CD14-positive monocyte (primary cell): ENCODE results near the gene ITPK1. TPM values are rescaled to one million over a fixed set of nuclear protein-coding genes. Genes with fewer than 3 reads are reported as not detected.

Experiments used
- DNase-seq, 3 donors: peaks; one replicate each; pipeline ENCODE4 v3.0.0-alpha.2; 2011 to 2022
- H2AFZ ChIP-seq: 2 replicates; pipeline ENCODE4 v1.6.0; 2012; ENCODE audit warnings: mild to moderate bottlenecking, low read depth, low read length, inconsistent platforms; ENCODE audit not compliant: insufficient read depth, poor library complexity, severe bottlenecking
- H3K27ac ChIP-seq, 2 donors: 1 replicate in 1 of 2; 2 replicates in 1 of 2; pipeline ENCODE4 v1.5.1; 2012 to 2013; ENCODE audit warnings: low read length in 2 of 2, control low read depth in 1 of 2, inconsistent platforms in 1 of 2, low read depth in 1 of 2, mild to moderate bottlenecking in 1 of 2
- H3K27me3 ChIP-seq, 2 donors: one replicate each; pipeline versions ENCODE4 v1.6.0 to v1.6.1; 2011 to 2013; ENCODE audit warnings: low read length in 2 of 2; ENCODE audit not compliant: control insufficient read depth in 2 of 2, insufficient read depth in 2 of 2
- H3K36me3 ChIP-seq, 2 donors: replicated peaks in 1 of 2; 1 replicate in 1 of 2; 2 replicates in 1 of 2; pipeline versions ENCODE4 v1.5.1 to v1.6.1; 2012 to 2013; ENCODE audit warnings: low read length in 2 of 2, control low read depth in 1 of 2, inconsistent platforms in 1 of 2, mild to moderate bottlenecking in 1 of 2; ENCODE audit not compliant: insufficient read depth in 2 of 2, control insufficient read depth in 1 of 2
- H3K4me1 ChIP-seq, 2 donors: 1 replicate in 1 of 2; 2 replicates in 1 of 2; pipeline versions ENCODE4 v1.5.1 to v1.6.1; 2012 to 2013; ENCODE audit warnings: low read length in 2 of 2, control low read depth in 1 of 2, inconsistent platforms in 1 of 2, mild to moderate bottlenecking in 1 of 2, moderate library complexity in 1 of 2; ENCODE audit not compliant: insufficient read depth in 2 of 2, control insufficient read depth in 1 of 2
- H3K4me2 ChIP-seq: replicated peaks from 2 replicates; pipeline ENCODE3; 2012; ENCODE audit warnings: low read length, moderate library complexity, mild to moderate bottlenecking; ENCODE audit not compliant: poor library complexity, severe bottlenecking; ENCODE audit errors: extremely low read depth
- H3K4me3 ChIP-seq, 3 experiments: fragments of 200-600 bp in 1 of 3; sonication (generic) in 1 of 3; replicated peaks in 1 of 3; 1 replicate in 2 of 3; 2 replicates in 1 of 3; pipeline ENCODE4 v1.5.1; 2011 to 2013; ENCODE audit warnings: low read length in 3 of 3, mild to moderate bottlenecking in 3 of 3, control low read depth in 2 of 3, low read depth in 2 of 3, inconsistent platforms in 1 of 3, moderate library complexity in 1 of 3
- H3K79me2 ChIP-seq: 2 replicates; pipeline ENCODE4 v1.6.0; 2012; ENCODE audit warnings: mild to moderate bottlenecking, control low read depth, inconsistent platforms, low read length, moderate library complexity; ENCODE audit not compliant: insufficient read depth
- H3K9ac ChIP-seq: 2 replicates; pipeline ENCODE4 v1.6.0; 2017; ENCODE audit warnings: low read length, mild to moderate bottlenecking; ENCODE audit not compliant: insufficient read depth, poor library complexity, severe bottlenecking
- H3K9me3 ChIP-seq, 2 donors: replicated peaks in 1 of 2; 1 replicate in 1 of 2; 2 replicates in 1 of 2; pipeline versions ENCODE4 v1.5.1 to v1.6.1; 2012 to 2013; ENCODE audit warnings: low read length in 2 of 2, control low read depth in 1 of 2; ENCODE audit not compliant: control insufficient read depth in 1 of 2, insufficient read depth in 1 of 2
- H4K20me1 ChIP-seq: 2 replicates; pipeline ENCODE4 v1.6.0; 2012; ENCODE audit warnings: mild to moderate bottlenecking, low read length, control low read depth, moderate library complexity; ENCODE audit not compliant: insufficient read depth
- H3K27ac Mint-ChIP-seq, 7 donors: one replicate each; pipeline ENCODE4 v1.8.0; 2020; ENCODE audit warnings: mild to moderate bottlenecking in 7 of 7, mixed read lengths in 7 of 7, moderate library complexity in 6 of 7, inconsistent platforms in 2 of 7
- H3K27me3 Mint-ChIP-seq, 3 donors: one replicate each; pipeline ENCODE4 v1.8.0; 2021 to 2022; ENCODE audit warnings: low read depth in 3 of 3, mild to moderate bottlenecking in 3 of 3, mixed read lengths in 3 of 3, moderate library complexity in 3 of 3, inconsistent platforms in 1 of 3
- H3K36me3 Mint-ChIP-seq, 2 donors: one replicate each; pipeline ENCODE4 v1.8.0; 2020; ENCODE audit warnings: mixed read lengths in 2 of 2, inconsistent platforms in 1 of 2, mild to moderate bottlenecking in 1 of 2
- H3K4me1 Mint-ChIP-seq: one replicate; pipeline ENCODE4 v1.8.0; 2020; ENCODE audit warnings: mild to moderate bottlenecking, mixed read lengths
- H3K4me3 Mint-ChIP-seq, 2 donors: one replicate each; pipeline ENCODE4 v1.8.0; 2020; ENCODE audit warnings: mild to moderate bottlenecking in 2 of 2, mixed read lengths in 2 of 2, moderate library complexity in 1 of 2
- H3K9me3 Mint-ChIP-seq, 7 donors: one replicate each; pipeline ENCODE4 v1.8.0; 2020 to 2022; ENCODE audit warnings: mixed read lengths in 7 of 7, mild to moderate bottlenecking in 6 of 7, moderate library complexity in 6 of 7, inconsistent platforms in 2 of 7
- WGBS: methylation state at CpG from one replicate; pipeline ENCODE4 v1.1.5; 2013; ENCODE audit warnings: missing lambda C conversion rate; ENCODE audit not compliant: insufficient coverage; 5-methylcytosine and 5-hydroxymethylcytosine counted together
- intact Hi-C, 2 donors: fragments of 100-400 bp; cut with micrococcal nuclease; formaldehyde crosslinking; loops; one replicate each; pipeline versions ENCODE4 v1.15.0 to v1.15.1; 2023
- polyA plus RNA-seq, 3 donors: library from polyadenylated mRNA; depleted of rRNA in 1 of 3; unstranded in 2 of 3; stranded (reverse) in 1 of 3; fragments of 300-500 nt in 2 of 3; fragments of >200 nt in 1 of 3; fragmentation: Illumina TruSeq in 2 of 3; gene quantifications; 1 replicate in 2 of 3; 2 replicates in 1 of 3; pipeline ENCODE4 v1.2.3, GENCODE V29; 2012 to 2021
- TF ChIP-seq, protein P1 (sequence below): fragments of 200-600 bp; IDR thresholded peaks from one replicate; pipeline ENCODE4 v1.8.0; 2022; ENCODE audit warnings: antibody characterized with exemption, mild to moderate bottlenecking

Gene ITPK1
- polyA plus RNA-seq, 3 donors = 57.1 to 144 (median 63.0) TPM

DNA sequence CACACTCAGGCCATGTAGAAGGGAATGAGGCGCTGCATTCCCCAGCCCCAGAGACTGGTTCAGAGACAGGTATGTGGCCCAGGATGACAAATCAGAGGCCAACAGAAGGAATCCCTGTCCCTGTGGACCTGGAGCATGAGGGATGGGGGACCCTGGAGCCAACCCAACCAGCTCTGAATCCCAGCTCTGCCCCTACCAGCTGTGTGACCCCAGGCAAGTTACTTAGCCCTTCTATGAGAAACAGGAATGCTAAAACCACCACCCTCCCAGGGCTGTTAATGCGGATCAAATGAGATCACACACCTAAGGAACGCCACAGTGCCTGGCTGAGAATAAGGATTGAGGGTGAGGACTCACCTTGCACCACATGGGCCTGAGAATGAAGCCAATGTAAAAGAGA is 15.6 kb downstream of the ITPK1 start:
- Mint-ChIP-seq H3K27me3 (no peaks in the 10 kb centered on the region), H3K9me3 (no peaks in the 10 kb centered on the region), H3K27ac (peak overlapping the region in 5 of 7 donors; percentile 30 to 76 (median 44)), H3K36me3 (peaks cover 4 to 23% of the 10 kb centered on the region in 2 donors), H3K4me3 (no peak overlapping the region), H3K4me1 (peaks cover 66% of the 10 kb centered on the region)
- Histone ChIP-seq H3K9ac (peak overlapping the region; percentile 12), H4K20me1 (peaks cover 92% of the 10 kb centered on the region), H3K4me3 (no peak overlapping the region), H3K27me3 (no peaks in the 10 kb centered on the region), H2AFZ (no peak overlapping the region), H3K4me1 (peaks cover 30 to 54% of the 10 kb centered on the region in 2 donors), H3K36me3 (peaks cover 0 to under 1% of the 10 kb centered on the region in 2 donors), H3K9me3 (no peaks in the 10 kb centered on the region), H3K4me2 (no peak overlapping the region), H3K79me2 (peaks cover 100% of the 10 kb centered on the region), H3K27ac (peak overlapping the region in 1 of 2 donors; percentile 65)
- DNase-seq = no peak
- WGBS = no CpG with 5 or more reads among the region's 3 CpGs
- TF ChIP-seq, protein P1, sequence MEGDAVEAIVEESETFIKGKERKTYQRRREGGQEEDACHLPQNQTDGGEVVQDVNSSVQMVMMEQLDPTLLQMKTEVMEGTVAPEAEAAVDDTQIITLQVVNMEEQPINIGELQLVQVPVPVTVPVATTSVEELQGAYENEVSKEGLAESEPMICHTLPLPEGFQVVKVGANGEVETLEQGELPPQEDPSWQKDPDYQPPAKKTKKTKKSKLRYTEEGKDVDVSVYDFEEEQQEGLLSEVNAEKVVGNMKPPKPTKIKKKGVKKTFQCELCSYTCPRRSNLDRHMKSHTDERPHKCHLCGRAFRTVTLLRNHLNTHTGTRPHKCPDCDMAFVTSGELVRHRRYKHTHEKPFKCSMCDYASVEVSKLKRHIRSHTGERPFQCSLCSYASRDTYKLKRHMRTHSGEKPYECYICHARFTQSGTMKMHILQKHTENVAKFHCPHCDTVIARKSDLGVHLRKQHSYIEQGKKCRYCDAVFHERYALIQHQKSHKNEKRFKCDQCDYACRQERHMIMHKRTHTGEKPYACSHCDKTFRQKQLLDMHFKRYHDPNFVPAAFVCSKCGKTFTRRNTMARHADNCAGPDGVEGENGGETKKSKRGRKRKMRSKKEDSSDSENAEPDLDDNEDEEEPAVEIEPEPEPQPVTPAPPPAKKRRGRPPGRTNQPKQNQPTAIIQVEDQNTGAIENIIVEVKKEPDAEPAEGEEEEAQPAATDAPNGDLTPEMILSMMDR = no peak
- intact Hi-C loops = no loop called here

DNA sequence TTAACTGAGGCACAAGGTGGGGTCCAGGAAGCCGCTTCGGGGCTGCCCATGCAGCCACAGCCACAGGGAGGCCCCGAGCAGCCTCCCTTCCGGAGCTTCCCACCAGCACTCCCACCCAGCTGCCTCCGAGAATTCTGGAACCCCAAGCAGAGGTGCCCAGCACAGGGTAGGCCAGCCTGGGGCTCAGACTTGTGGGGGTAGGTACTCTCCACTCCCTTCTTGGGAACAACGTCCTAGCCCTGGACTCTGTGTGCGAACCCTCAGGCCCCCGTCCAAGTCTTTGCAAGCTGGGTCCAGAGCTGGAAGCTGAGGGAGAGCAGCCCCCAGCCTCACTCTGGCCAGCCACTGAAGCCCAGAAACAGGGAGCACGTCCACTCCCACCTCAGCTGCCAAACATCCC is 16.1 kb downstream of the ITPK1 start:
- intact Hi-C loops = no loop called here

More for the DNA sequence above, 16.1 kb downstream of the ITPK1 start:
- TF ChIP-seq, protein P1 = no peak
- Histone ChIP-seq H3K4me1 (peaks cover 26 to 49% of the 10 kb centered on the region in 2 donors), H3K9me3 (no peaks in the 10 kb centered on the region), H3K79me2 (peaks cover 100% of the 10 kb centered on the region), H4K20me1 (peaks cover 92% of the 10 kb centered on the region), H3K36me3 (peaks cover 0 to 5% of the 10 kb centered on the region in 2 donors), H3K4me3 (no peak overlapping the region), H3K27me3 (no peaks in the 10 kb centered on the region), H3K4me2 (no peak overlapping the region), H3K27ac (peak overlapping the region in 1 of 2 donors; percentile 65), H3K9ac (peak overlapping the region; percentile 12), H2AFZ (no peak overlapping the region)
- H3K27me3 Mint-ChIP-seq = no peaks in the 10 kb centered on the region
- WGBS = 90% methylated on average over 4 of the region's 9 CpGs
- H3K27ac Mint-ChIP-seq = peak overlapping the region in 3 of 7 donors; percentile 38 to 76 (median 75)
- peaks cover 8 to 26% of the 10 kb centered on the region in 2 donors for H3K36me3 Mint-ChIP-seq
- no peak overlapping the region for H3K4me3 Mint-ChIP-seq
- DNase-seq = no peak
- peaks cover 0 to under 1% (median 0%) of the 10 kb centered on the region in 7 donors for H3K9me3 Mint-ChIP-seq
- peaks cover 66% of the 10 kb centered on the region for H3K4me1 Mint-ChIP-seq
